Fibroblast of lung (primary cell): Measurements from ENCODE around the gene DCAF11.

Source experiments
- EZH2 ChIP-seq: IDR thresholded peaks from 2 replicates; pipeline ENCODE4 v1.5.1; 2012; ENCODE audit warnings: low read length, control low read depth, mild to moderate bottlenecking; ENCODE audit errors: missing control alignments
- TF ChIP-seq, protein P1 (sequence below), 2 donors: IDR thresholded peaks in 1 of 2; conservative IDR thresholded peaks in 1 of 2; 1 replicate in 1 of 2; 2 replicates in 1 of 2; pipeline ENCODE4 v1.5.1; 2011 to 2012; ENCODE audit warnings: low read length in 2 of 2, control low read depth in 1 of 2, inconsistent platforms in 1 of 2, low read depth in 1 of 2, mild to moderate bottlenecking in 1 of 2

DNA sequence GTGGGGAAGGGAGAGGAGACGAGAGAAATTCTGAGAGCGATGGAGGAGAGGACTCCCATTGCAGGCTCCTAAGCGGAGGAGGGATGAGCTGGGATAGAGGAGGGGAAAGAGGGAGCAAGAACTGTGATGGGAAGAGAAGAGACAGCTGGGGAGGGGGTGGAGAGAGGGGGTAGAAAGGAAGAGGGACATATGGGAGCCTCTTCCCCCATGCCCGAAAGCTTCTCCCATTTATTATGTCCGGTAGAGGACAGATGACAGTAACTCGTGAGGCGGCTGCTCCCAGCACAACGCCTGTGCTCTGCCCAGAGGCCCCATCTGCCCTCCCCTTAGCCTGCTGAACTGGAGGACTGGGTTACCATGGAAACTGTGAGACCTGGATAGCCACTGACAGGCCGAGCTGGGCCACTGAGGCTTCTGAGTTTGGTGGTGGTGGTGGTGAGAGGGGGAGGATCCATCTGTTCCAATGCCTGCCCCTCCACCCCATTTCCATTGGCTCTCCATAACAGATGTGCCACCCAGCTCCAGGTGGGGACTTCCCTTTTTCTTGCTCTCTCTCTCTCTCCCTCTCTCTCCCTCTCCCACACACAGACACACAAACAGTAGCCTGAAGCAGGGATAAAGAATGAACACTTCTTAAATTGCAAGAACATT lies 35.0 kb upstream of the DCAF11 start:
- TF ChIP-seq, protein P1, sequence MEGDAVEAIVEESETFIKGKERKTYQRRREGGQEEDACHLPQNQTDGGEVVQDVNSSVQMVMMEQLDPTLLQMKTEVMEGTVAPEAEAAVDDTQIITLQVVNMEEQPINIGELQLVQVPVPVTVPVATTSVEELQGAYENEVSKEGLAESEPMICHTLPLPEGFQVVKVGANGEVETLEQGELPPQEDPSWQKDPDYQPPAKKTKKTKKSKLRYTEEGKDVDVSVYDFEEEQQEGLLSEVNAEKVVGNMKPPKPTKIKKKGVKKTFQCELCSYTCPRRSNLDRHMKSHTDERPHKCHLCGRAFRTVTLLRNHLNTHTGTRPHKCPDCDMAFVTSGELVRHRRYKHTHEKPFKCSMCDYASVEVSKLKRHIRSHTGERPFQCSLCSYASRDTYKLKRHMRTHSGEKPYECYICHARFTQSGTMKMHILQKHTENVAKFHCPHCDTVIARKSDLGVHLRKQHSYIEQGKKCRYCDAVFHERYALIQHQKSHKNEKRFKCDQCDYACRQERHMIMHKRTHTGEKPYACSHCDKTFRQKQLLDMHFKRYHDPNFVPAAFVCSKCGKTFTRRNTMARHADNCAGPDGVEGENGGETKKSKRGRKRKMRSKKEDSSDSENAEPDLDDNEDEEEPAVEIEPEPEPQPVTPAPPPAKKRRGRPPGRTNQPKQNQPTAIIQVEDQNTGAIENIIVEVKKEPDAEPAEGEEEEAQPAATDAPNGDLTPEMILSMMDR (conservative IDR thresholded peaks at IDR 0.05 in 1 of 2, IDR thresholded peaks at IDR 0.05 in 1 of 2; ENCODE audit: low read depth in 1 of 2, low read length in 2 of 2), result no peak
- no peak for TF ChIP-seq EZH2
